IMR-90 (cell line): ENCODE measurements around the gene PLEKHG1. TPM values are rescaled to one million over a fixed set of nuclear protein-coding genes. Genes with fewer than 3 reads are reported as not detected.

Source experiments
- ATAC-seq: fragments of 200-7000 bp; cut with Tn5 transposase; 2 replicates; pipeline ENCODE4 v1.9.1; 2020; ENCODE audit warnings: low read depth, mild to moderate bottlenecking, moderate library complexity
- BruUV-seq: library from RNA; stranded (reverse); fragments of 400-500 nt; replicated peaks from 2 replicates; lab custom pipeline; 2021; lab: Mats Ljungman, UMichigan
- CTCF ChIA-PET: fragments of 300-600 bp; formaldehyde crosslinking; extraction: SDS; loops from one replicate; lab custom pipeline; 2021; ENCODE audit warnings: antibody characterized with exemption; lab: Yijun Ruan, JAX
- POLR2A ChIA-PET: fragments of 300-600 bp; sonication (Branson Sonifier 250); formaldehyde crosslinking; loops from one replicate; lab custom pipeline; 2022; ENCODE audit warnings: antibody characterized with exemption; ENCODE audit not compliant: unreplicated experiment; lab: Charles Lee
- DNase-seq: peaks from one replicate; pipeline ENCODE4 v3.0.0; 2013
- H2AFZ ChIP-seq: replicated peaks from 2 replicates; pipeline ENCODE3; 2013; ENCODE audit warnings: low read length, mild to moderate bottlenecking; ENCODE audit not compliant: poor library complexity
- H2AK5ac ChIP-seq: 2 replicates; pipeline ENCODE4 v1.6.1; 2013; ENCODE audit warnings: low read depth, low read length, inconsistent platforms
- H2AK9ac ChIP-seq: replicated peaks from 2 replicates; pipeline ENCODE3; 2013; ENCODE audit warnings: mild to moderate bottlenecking, low read depth, low read length, moderate library complexity; ENCODE audit not compliant: poor library complexity
- H2BK120ac ChIP-seq: 2 replicates; pipeline ENCODE4 v1.6.1; 2013; ENCODE audit warnings: low read depth, low read length, inconsistent platforms
- H2BK15ac ChIP-seq: 3 replicates; pipeline ENCODE4 v1.6.1; 2013; ENCODE audit warnings: low read depth, low read length, inconsistent platforms
- H2BK20ac ChIP-seq: 2 replicates; pipeline ENCODE4 v1.6.1; 2013; ENCODE audit warnings: low read depth, mild to moderate bottlenecking, inconsistent platforms, low read length, moderate library complexity
- H2BK5ac ChIP-seq: 2 replicates; pipeline ENCODE4 v1.6.1; 2013; ENCODE audit warnings: mild to moderate bottlenecking, low read depth, low read length, inconsistent platforms; ENCODE audit not compliant: poor library complexity, severe bottlenecking
- H3K14ac ChIP-seq: replicated peaks from 2 replicates; pipeline ENCODE4 v1.6.1; 2013; ENCODE audit warnings: low read depth, low read length, inconsistent platforms
- H3K18ac ChIP-seq: 2 replicates; pipeline ENCODE4 v1.6.1; 2013; ENCODE audit warnings: low read depth, low read length, control low read depth
- H3K23ac ChIP-seq: 2 replicates; pipeline ENCODE4 v1.6.1; 2013; ENCODE audit warnings: low read depth, low read length, inconsistent platforms
- H3K27ac ChIP-seq: 2 replicates; pipeline ENCODE4 v1.5.1; 2013; ENCODE audit warnings: mild to moderate bottlenecking, control low read depth, low read length; ENCODE audit not compliant: insufficient read depth
- H3K27me3 ChIP-seq: 2 replicates; pipeline ENCODE4 v1.6.1; 2013; ENCODE audit warnings: low read length; ENCODE audit not compliant: control insufficient read depth, insufficient read depth
- H3K36me3 ChIP-seq: 2 replicates; pipeline ENCODE4 v1.6.1; 2013; ENCODE audit warnings: low read length, mixed read lengths; ENCODE audit not compliant: control insufficient read depth, insufficient read depth
- H3K4ac ChIP-seq: 2 replicates; pipeline ENCODE4 v1.6.1; 2013; ENCODE audit warnings: low read depth, low read length, inconsistent platforms
- H3K4me1 ChIP-seq: 2 replicates; pipeline ENCODE4 v1.6.1; 2013; ENCODE audit warnings: low read length, mixed read lengths; ENCODE audit not compliant: control insufficient read depth, insufficient read depth
- H3K4me2 ChIP-seq: 2 replicates; pipeline ENCODE4 v1.6.1; 2013; ENCODE audit warnings: low read depth, mild to moderate bottlenecking, control low read depth, low read length, moderate library complexity
- H3K4me3 ChIP-seq: 2 replicates; pipeline ENCODE4 v1.5.1; 2013; ENCODE audit warnings: low read depth, mild to moderate bottlenecking, control low read depth, low read length, moderate library complexity; ENCODE audit not compliant: insufficient read depth
- H3K56ac ChIP-seq: 2 replicates; pipeline ENCODE4 v1.6.1; 2013; ENCODE audit warnings: low read length, inconsistent platforms; ENCODE audit not compliant: insufficient read depth; ENCODE audit errors: extremely low read depth
- H3K79me1 ChIP-seq, 2 experiments: 2 replicates each; pipeline ENCODE4 v1.6.1; 2013; ENCODE audit warnings: low read length in 2 of 2, inconsistent platforms in 1 of 2, low read depth in 1 of 2
- H3K9ac ChIP-seq: 2 replicates; pipeline ENCODE4 v1.6.1; 2013; ENCODE audit warnings: low read depth, low read length, control low read depth
- H3K9me1 ChIP-seq: 2 replicates; pipeline ENCODE4 v1.6.1; 2013; ENCODE audit warnings: low read length, inconsistent platforms; ENCODE audit not compliant: insufficient read depth
- H3K9me3 ChIP-seq: 2 replicates; pipeline ENCODE4 v1.6.1; 2013; ENCODE audit warnings: low read length; ENCODE audit not compliant: control insufficient read depth, insufficient read depth
- H4K20me1 ChIP-seq: 2 replicates; pipeline ENCODE4 v1.6.1; 2013; ENCODE audit warnings: low read length, inconsistent platforms; ENCODE audit not compliant: insufficient read depth
- H4K5ac ChIP-seq: 2 replicates; pipeline ENCODE4 v1.6.1; 2013; ENCODE audit warnings: mild to moderate bottlenecking, low read depth, low read length, control low read depth
- H4K8ac ChIP-seq, 2 experiments: 2 replicates each; pipeline ENCODE4 v1.6.1; 2013; ENCODE audit warnings: low read depth in 2 of 2, low read length in 2 of 2, control low read depth in 1 of 2, inconsistent platforms in 1 of 2
- H4K91ac ChIP-seq: 2 replicates; pipeline ENCODE4 v1.6.1; 2013; ENCODE audit warnings: low read depth, low read length, inconsistent platforms; ENCODE audit not compliant: insufficient read depth
- BHLHE40 ChIP-seq: fragments of 150-350 bp; IDR thresholded peaks from 2 replicates; pipeline ENCODE4 v1.6.1; 2016; ENCODE audit warnings: mild to moderate bottlenecking, low read depth, low read length
- CEBPB ChIP-seq: IDR thresholded peaks from 2 replicates; pipeline ENCODE4 v1.6.1; 2012; ENCODE audit warnings: low read depth, low read length, improper control_type of control experiment
- CHD1 ChIP-seq: IDR thresholded peaks from 2 replicates; pipeline ENCODE4 v1.6.1; 2012; ENCODE audit warnings: low read depth, low read length, improper control_type of control experiment
- FOS ChIP-seq: fragments of 150-350 bp; IDR thresholded peaks from 2 replicates; pipeline ENCODE4 v1.6.1; 2016; ENCODE audit warnings: low read depth, low read length
- MAFK ChIP-seq: IDR thresholded peaks from 2 replicates; pipeline ENCODE4 v1.6.1; 2012; ENCODE audit warnings: low read depth, low read length, improper control_type of control experiment
- MAZ ChIP-seq: IDR thresholded peaks from 2 replicates; pipeline ENCODE4 v1.6.1; 2012; ENCODE audit warnings: low read depth, mild to moderate bottlenecking, low read length, improper control_type of control experiment, moderate library complexity, borderline replicate concordance
- MXI1 ChIP-seq: IDR thresholded peaks from 2 replicates; pipeline ENCODE4 v1.6.1; 2012; ENCODE audit warnings: low read depth, mild to moderate bottlenecking, low read length, moderate library complexity, borderline replicate concordance
- NFE2L2 ChIP-seq: fragments of 150-350 bp; IDR thresholded peaks from 2 replicates; pipeline ENCODE4 v1.6.1; 2016; ENCODE audit warnings: low read depth, mild to moderate bottlenecking, low read length
- POLR2A ChIP-seq: IDR thresholded peaks from 2 replicates; pipeline ENCODE4 v1.6.1; 2012; ENCODE audit warnings: mild to moderate bottlenecking, low read depth, low read length
- RAD21 ChIP-seq: IDR thresholded peaks from 2 replicates; pipeline ENCODE4 v1.6.1; 2012; ENCODE audit warnings: low read length, improper control_type of control experiment
- RCOR1 ChIP-seq: IDR thresholded peaks from 2 replicates; pipeline ENCODE4 v1.6.1; 2012; ENCODE audit warnings: mild to moderate bottlenecking, low read length, improper control_type of control experiment; ENCODE audit not compliant: insufficient replicate concordance
- RFX5 ChIP-seq: IDR thresholded peaks from 2 replicates; pipeline ENCODE4 v1.8.0; 2012; ENCODE audit warnings: low read depth, mild to moderate bottlenecking, low read length, moderate library complexity
- SMC3 ChIP-seq: fragments of 150-350 bp; IDR thresholded peaks from 2 replicates; pipeline ENCODE4 v1.6.1; 2016; ENCODE audit warnings: low read depth, mild to moderate bottlenecking, antibody characterized with exemption, low read length, moderate library complexity
- WGBS, 2 experiments: methylation state at CpG; one replicate each; pipeline versions ENCODE4 v1.1.5 to v1.1.7; 2013; ENCODE audit warnings: missing lambda C conversion rate in 2 of 2; ENCODE audit not compliant: insufficient read length in 1 of 2; ENCODE audit errors: extremely low coverage in 2 of 2; 5-methylcytosine and 5-hydroxymethylcytosine counted together
- dilution Hi-C: fragments of 300-500 bp; cut with HindIII; formaldehyde crosslinking; loops from one replicate; pipeline ENCODE4 v1.14.3; 2018; ENCODE audit warnings: low sequenced_read_pairs; ENCODE audit not compliant: unreplicated experiment
- in situ Hi-C: fragments of 300-500 bp; cut with MboI; formaldehyde crosslinking; loops from 3 replicates; pipeline ENCODE4 v1.14.3; 2019; ENCODE audit warnings: low sequenced_read_pairs, inconsistent platforms, mixed read lengths
- intact Hi-C: fragments of 100-400 bp; cut with micrococcal nuclease; formaldehyde crosslinking; loops from 2 replicates; pipeline ENCODE4 v1.10.0; 2022
- polyA plus RNA-seq, 3 experiments: library from polyadenylated mRNA; depleted of rRNA; stranded (reverse); fragments of >200 nt; gene quantifications; 2 replicates each; pipeline ENCODE4 v1.2.3, GENCODE V29; 2012; ENCODE audit warnings: low replicate concordance in 1 of 3
- total RNA-seq: library from RNA; depleted of rRNA; stranded (reverse); fragments of >200 nt; gene quantifications from 2 replicates; pipeline ENCODE4 v1.2.3, GENCODE V29; 2012
- TF ChIP-seq, protein P1 (sequence below): fragments of 150-350 bp; IDR thresholded peaks from 2 replicates; pipeline ENCODE4 v1.6.1; 2017; ENCODE audit warnings: mild to moderate bottlenecking, antibody characterized with exemption, low read length, low read depth
- TF ChIP-seq, protein P2 (sequence below): fragments of 150-350 bp; IDR thresholded peaks from 2 replicates; pipeline ENCODE4 v1.6.1; 2016; ENCODE audit warnings: low read depth, mild to moderate bottlenecking, low read length, moderate library complexity, borderline replicate concordance
- TF ChIP-seq, protein P3 (sequence below): conservative IDR thresholded peaks from 2 replicates; pipeline ENCODE4 v1.5.1; 2012; ENCODE audit warnings: mild to moderate bottlenecking, low read depth, low read length, improper control_type of control experiment

Gene PLEKHG1
- total and polyA plus RNA-seq, 2 of the 4 experiments (the other 2 are of a cell fraction), result 0.09 to 0.36 TPM

DNA sequence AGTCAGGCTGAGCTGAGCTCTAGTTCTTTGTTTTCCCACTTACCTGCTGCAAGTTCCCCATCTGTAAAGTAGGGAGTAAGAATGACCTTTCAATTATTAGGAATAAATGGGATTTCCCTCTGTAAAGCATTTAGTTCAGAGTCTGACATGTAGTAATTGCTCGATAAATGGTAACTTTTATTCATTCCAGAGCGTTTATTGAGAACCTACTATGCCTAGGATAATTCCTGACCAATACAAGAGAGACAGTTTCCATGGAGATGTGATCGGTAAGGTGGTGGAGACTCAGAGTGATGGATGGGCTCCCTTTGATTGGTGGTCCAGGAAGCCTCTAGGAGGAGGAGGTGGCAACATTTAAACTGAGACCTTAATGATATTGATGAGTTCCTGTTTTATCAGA, 5.6 kb downstream of the PLEKHG1 start:
- no peak overlapping the region for H2AK9ac ChIP-seq
- H2BK15ac ChIP-seq, result no peak overlapping the region
- in situ Hi-C loops, result no loop called here
- no peaks in the 10 kb centered on the region for H3K9me1 ChIP-seq
- no peaks in the 10 kb centered on the region for H3K79me1 ChIP-seq
- ATAC-seq, result no peak
- no peaks in the 10 kb centered on the region for H3K36me3 ChIP-seq
- H3K9ac ChIP-seq, result no peak overlapping the region
- H4K20me1 ChIP-seq, result no peaks in the 10 kb centered on the region
- ChIA-PET POLR2A (no interaction called here), CTCF (no interaction called here)
- H3K4me2 ChIP-seq, result no peak overlapping the region
- no peak overlapping the region for H4K5ac ChIP-seq
- H3K4me3 ChIP-seq, result no peak overlapping the region
- H3K14ac ChIP-seq, result no peak overlapping the region
- no peak overlapping the region for H2AFZ ChIP-seq
- no peak for DNase-seq
- intact Hi-C loops, result loop anchor here (10.0 kb wide), 1 partner anchor 209 kb away; no protein-coding TSS in a partner anchor
- H3K4me1 ChIP-seq, result no peaks in the 10 kb centered on the region
- H3K4ac ChIP-seq, result no peak overlapping the region
- no peak overlapping the region for H3K56ac ChIP-seq
- H3K23ac ChIP-seq, result no peak overlapping the region
- BruUV-seq, result no TSS peak
- no peak overlapping the region for H3K27ac ChIP-seq
- no CpG with 5 or more reads among the region's 3 CpGs for WGBS, 2 experiments
- no peak overlapping the region for H4K8ac ChIP-seq
- no peak overlapping the region for H2BK20ac ChIP-seq
- no peak overlapping the region for H2BK120ac ChIP-seq
- dilution Hi-C loops, result no loop called here
- TF ChIP-seq SMC3 (no peak), MAFK (no peak), RAD21 (no peak), NFE2L2 (no peak), RCOR1 (no peak), FOS (no peak), POLR2A (no peak), MXI1 (no peak), CHD1 (no peak), BHLHE40 (no peak), RFX5 (no peak), MAZ (no peak), CEBPB (no peak)
- TF ChIP-seq, protein P1, sequence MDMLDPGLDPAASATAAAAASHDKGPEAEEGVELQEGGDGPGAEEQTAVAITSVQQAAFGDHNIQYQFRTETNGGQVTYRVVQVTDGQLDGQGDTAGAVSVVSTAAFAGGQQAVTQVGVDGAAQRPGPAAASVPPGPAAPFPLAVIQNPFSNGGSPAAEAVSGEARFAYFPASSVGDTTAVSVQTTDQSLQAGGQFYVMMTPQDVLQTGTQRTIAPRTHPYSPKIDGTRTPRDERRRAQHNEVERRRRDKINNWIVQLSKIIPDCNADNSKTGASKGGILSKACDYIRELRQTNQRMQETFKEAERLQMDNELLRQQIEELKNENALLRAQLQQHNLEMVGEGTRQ, result no peak
- TF ChIP-seq, protein P2, sequence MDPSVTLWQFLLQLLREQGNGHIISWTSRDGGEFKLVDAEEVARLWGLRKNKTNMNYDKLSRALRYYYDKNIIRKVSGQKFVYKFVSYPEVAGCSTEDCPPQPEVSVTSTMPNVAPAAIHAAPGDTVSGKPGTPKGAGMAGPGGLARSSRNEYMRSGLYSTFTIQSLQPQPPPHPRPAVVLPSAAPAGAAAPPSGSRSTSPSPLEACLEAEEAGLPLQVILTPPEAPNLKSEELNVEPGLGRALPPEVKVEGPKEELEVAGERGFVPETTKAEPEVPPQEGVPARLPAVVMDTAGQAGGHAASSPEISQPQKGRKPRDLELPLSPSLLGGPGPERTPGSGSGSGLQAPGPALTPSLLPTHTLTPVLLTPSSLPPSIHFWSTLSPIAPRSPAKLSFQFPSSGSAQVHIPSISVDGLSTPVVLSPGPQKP, result no peak
- TF ChIP-seq, protein P3, sequence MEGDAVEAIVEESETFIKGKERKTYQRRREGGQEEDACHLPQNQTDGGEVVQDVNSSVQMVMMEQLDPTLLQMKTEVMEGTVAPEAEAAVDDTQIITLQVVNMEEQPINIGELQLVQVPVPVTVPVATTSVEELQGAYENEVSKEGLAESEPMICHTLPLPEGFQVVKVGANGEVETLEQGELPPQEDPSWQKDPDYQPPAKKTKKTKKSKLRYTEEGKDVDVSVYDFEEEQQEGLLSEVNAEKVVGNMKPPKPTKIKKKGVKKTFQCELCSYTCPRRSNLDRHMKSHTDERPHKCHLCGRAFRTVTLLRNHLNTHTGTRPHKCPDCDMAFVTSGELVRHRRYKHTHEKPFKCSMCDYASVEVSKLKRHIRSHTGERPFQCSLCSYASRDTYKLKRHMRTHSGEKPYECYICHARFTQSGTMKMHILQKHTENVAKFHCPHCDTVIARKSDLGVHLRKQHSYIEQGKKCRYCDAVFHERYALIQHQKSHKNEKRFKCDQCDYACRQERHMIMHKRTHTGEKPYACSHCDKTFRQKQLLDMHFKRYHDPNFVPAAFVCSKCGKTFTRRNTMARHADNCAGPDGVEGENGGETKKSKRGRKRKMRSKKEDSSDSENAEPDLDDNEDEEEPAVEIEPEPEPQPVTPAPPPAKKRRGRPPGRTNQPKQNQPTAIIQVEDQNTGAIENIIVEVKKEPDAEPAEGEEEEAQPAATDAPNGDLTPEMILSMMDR, result no peak
- H2AK5ac ChIP-seq, result no peak overlapping the region
- peaks cover 17% of the 10 kb centered on the region for H3K27me3 ChIP-seq
- no peak overlapping the region for H4K91ac ChIP-seq
- no peak overlapping the region for H2BK5ac ChIP-seq
- H3K9me3 ChIP-seq, result no peaks in the 10 kb centered on the region
- H3K18ac ChIP-seq, result no peak overlapping the region
